ACC112 (cell line): Measurements from ENCODE around the gene CRKL.
A peak's percentile ranks its signal among the peaks of the same experiment; 100 is the strongest.

Experiments
- H2AFZ ChIP-seq: fragments of 200-600 bp; sonication (generic); one replicate; pipeline ENCODE4 v1.6.0; 2017; ENCODE audit warnings: antibody characterized with exemption, low read length; ENCODE audit not compliant: unreplicated experiment
- H3K27ac ChIP-seq: fragments of 200-600 bp; sonication (generic); 2 replicates; pipeline ENCODE4 v1.5.1; 2014; ENCODE audit warnings: low read depth, mild to moderate bottlenecking, antibody characterized with exemption, low read length, moderate library complexity
- H3K27me3 ChIP-seq: fragments of 200-600 bp; sonication (generic); 2 replicates; pipeline ENCODE4 v1.6.1; 2014; ENCODE audit warnings: mild to moderate bottlenecking, antibody characterized with exemption, low read length, moderate library complexity, mixed read lengths; ENCODE audit not compliant: insufficient read depth
- H3K36me3 ChIP-seq: fragments of 200-600 bp; sonication (generic); 2 replicates; pipeline ENCODE4 v1.6.1; 2016; ENCODE audit warnings: mild to moderate bottlenecking, antibody characterized with exemption, low read length, moderate library complexity, mixed read lengths; ENCODE audit not compliant: insufficient read depth
- H3K4me1 ChIP-seq: fragments of 200-600 bp; sonication (generic); one replicate; pipeline ENCODE4 v1.6.1; 2016; ENCODE audit warnings: low read length, mixed read lengths; ENCODE audit not compliant: insufficient read depth, unreplicated experiment, control insufficient read depth
- H3K4me3 ChIP-seq: fragments of 200-600 bp; sonication (generic); 2 replicates; pipeline ENCODE4 v1.5.1; 2014; ENCODE audit warnings: mild to moderate bottlenecking, low read depth, low read length
- H3K79me2 ChIP-seq: fragments of 200-600 bp; sonication (generic); one replicate; pipeline ENCODE4 v1.6.0; 2016; ENCODE audit warnings: low read length; ENCODE audit not compliant: control insufficient read depth, unreplicated experiment, insufficient read depth

CRKL gene

DNA sequence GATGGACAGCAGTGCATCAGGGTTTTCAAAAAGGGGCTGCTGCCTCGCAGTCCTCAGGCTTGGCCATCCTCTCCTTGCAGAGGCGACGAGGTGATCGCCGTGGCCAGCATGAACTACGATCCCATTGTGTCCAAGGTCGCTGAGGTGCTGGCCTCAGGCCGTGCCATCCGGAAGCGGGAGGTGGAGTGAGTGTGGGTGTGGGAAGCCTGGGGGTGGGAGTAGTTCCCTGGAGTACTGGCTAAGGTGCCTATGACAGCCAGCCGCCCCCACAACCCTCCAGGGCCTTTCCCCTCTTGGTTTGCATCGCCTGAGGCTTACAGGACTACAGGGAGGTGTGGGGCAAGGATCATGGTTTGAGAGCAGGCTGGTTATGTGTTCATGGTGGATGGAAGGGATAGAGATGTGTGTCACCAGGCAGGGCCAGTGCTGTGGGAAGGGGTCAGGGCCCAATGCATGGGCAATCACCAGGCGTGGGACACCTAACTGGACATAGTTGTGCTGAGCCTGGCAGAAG, 62.8 kb downstream of the CRKL start:
- Histone ChIP-seq H3K36me3 (no peaks in the 10 kb centered on the region), H2AFZ (no peak overlapping the region), H3K4me3 (peak overlapping the region; percentile 67), H3K27ac (no peak overlapping the region), H3K4me1 (peaks cover 9% of the 10 kb centered on the region), H3K79me2 (peaks cover 14% of the 10 kb centered on the region), H3K27me3 (no peaks in the 10 kb centered on the region)

DNA sequence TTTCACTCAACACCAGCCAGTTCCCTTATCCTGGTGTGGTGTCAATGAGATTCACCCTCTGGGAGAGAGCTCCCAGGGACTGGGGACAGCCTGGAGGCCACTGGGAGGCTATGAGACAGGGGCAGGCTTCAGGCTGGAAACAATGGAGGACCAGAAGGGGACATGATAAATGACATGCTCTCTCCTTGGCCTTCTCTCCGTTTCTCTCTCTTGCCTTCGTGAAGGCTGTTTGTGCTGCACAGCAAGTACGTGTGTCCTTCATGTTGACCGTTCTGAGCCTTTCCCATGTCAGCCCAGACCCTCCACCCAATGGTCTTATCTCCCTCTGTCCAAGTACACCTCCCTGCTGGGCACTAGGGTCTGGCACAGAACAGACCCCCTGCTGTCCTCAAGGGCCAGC, 63.3 kb downstream of the CRKL start:
- no peak overlapping the region for H3K27ac ChIP-seq
- no peaks in the 10 kb centered on the region for H3K27me3 ChIP-seq
- H3K36me3 ChIP-seq, result no peaks in the 10 kb centered on the region
- H2AFZ ChIP-seq, result no peak overlapping the region
- no peak overlapping the region for H3K4me3 ChIP-seq
- H3K79me2 ChIP-seq, result peaks cover 14% of the 10 kb centered on the region
- H3K4me1 ChIP-seq, result peaks cover 9% of the 10 kb centered on the region

DNA sequence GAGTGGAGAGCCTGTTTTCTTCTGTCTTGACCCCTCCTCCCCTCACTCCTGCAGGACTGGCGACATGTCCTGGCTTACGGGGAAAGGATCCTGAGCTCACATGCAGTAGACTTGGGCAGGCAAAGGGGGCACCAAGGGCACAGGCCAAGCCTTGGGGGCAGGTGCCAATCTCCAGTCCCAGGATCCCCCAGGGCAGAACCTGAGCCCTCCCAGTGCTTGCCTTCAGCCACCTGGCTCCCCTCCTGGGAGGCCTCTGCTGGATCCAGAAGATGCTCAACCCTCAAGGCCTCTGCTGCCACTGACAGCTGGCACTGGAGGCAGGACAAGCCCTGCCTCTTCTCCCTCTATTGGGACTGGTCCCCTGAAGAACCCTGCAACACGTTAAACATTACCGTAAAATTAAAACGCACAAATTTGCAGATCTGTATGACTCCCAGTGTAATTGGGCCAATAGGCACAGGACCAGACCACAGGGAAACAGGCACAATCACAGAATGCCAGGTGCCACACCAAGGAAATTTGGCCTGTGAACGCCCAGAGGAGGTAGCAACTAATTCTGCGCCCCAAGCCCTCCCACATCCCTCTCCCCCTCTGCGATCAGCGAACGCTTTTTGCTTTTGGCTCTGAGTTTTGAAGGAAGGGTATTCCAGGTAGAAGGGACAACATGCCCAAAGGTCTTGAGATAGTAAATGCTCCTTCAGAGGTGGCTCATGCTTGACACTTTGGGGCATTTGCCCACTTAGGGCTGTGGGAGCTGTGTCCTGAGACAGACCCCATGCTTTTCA, 63.9 kb downstream of the CRKL start:
- H3K79me2 ChIP-seq, result peaks cover 14% of the 10 kb centered on the region
- H2AFZ ChIP-seq, result peak overlapping the region; percentile 57
- peak overlapping the region; percentile 98 for H3K4me3 ChIP-seq
- no peaks in the 10 kb centered on the region for H3K27me3 ChIP-seq
- no peaks in the 10 kb centered on the region for H3K36me3 ChIP-seq
- peak overlapping the region; percentile 50 for H3K27ac ChIP-seq
- peaks cover 9% of the 10 kb centered on the region for H3K4me1 ChIP-seq

DNA sequence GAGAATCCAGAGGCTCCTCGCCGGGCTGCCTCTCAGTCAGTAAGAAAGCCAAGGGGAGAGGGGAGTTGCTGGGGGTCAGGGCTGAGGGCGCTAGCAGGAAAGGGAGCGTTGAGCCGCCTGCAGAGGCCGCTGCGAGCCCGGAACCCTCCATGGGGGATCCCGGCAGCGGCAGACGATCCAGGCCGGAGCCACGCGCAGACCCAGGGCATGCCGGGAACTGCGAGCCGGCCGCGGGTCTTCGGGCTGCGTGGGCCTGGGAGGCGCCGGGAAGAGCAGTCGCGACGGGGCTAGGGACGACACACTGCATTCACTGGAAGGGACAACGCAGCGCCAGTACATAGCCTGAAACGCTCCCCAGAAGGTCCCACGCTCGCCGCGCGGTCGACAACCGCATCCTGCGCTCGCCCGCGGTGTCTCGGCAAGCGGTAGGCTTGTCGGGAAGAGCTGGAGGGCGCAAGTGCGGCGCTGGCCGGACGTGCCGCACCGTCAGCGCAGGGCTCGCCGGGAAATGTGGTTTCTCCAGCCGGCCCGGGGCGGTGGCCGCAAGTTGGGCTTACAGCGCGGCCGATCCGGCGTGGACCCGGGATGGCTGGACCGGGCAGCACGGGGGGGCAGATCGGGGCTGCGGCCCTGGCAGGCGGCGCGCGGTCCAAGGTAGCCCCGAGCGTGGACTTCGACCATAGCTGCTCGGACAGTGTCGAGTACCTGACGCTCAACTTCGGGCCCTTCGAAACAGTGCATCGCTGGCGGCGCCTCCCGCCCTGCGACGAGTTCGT, 64.8 kb downstream of the CRKL start, which contains the start of gene LZTR1:
Gene LZTR1, plus strand, starts transcription at position 511 of the 776 bp plus-strand sequence. Its CDS starts 75 bp downstream, at position 586.
- peaks cover 9% of the 10 kb centered on the region for H3K4me1 ChIP-seq
- peak within 1 kb of the TSS; percentile 68 for H2AFZ ChIP-seq
- H3K4me3 ChIP-seq, result peak within 1 kb of the TSS; percentile 98
- peaks cover 14% of the 10 kb centered on the region for H3K79me2 ChIP-seq
- no peaks in the 10 kb centered on the region for H3K27me3 ChIP-seq
- H3K36me3 ChIP-seq, result no peaks in the 10 kb centered on the region
- H3K27ac ChIP-seq, result peak within 1 kb of the TSS; percentile 50

DNA sequence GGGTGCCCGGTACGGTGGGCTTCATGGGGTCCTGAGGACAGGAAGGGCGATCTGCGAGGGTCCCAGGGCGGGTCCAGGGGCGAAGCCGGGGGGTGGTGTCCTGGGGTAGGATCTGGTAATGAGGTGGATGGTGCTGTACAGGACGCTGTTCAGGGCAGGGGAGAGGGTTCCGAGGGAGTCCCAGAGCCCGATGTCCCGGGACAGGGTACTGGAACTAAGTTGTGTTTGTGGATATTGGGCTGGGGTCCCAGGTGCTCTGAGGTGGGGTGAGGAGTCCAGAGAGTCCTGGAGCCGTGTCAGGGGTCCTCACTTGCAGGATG, 65.3 kb downstream of the CRKL start:
- H3K27me3 ChIP-seq, result no peaks in the 10 kb centered on the region
- H3K4me1 ChIP-seq, result peaks cover 9% of the 10 kb centered on the region
- no peaks in the 10 kb centered on the region for H3K36me3 ChIP-seq
- no peak overlapping the region; the same call in 1 of the 2 replicates for H3K27ac ChIP-seq
- H3K4me3 ChIP-seq, result peak overlapping the region; percentile 98
- peak overlapping the region; percentile 68 for H2AFZ ChIP-seq
- peaks cover 14% of the 10 kb centered on the region for H3K79me2 ChIP-seq

DNA sequence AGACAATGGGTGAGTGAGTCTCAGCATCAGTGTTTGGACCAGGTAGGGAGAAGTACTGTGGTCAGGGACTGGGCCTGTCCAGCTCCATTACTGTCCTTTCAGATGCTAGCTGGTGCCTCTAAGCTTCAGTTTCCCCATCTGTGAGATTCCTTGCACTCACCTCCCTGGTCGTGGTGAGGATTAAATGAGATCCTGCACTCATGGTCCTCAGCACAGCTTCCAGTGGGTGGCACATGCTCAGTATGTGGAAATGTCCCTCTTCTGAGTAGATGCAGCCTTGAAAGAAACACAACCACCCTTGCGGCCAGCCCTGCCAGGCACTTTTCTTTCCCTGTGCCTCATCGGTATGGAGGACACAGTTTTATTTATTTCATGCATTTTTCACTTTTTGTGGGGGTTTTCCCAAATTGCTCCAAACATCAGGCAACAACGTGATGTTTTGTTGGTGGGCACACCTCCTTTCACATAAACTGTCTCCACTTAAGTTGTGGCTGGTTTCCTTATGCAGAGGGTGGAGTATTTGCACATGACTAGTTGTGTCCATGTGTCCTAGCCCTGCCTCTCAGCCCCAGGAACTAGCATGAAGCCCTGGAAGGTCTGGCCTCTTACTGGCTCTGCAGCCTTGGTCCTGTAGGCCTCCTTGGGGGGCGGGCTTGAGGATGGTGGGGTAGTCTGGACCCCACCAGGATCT, 66.0 kb downstream of the CRKL start:
- Histone ChIP-seq H3K27ac (no peak overlapping the region), H3K4me3 (peak overlapping the region; percentile 98), H3K27me3 (no peaks in the 10 kb centered on the region), H3K4me1 (peaks cover 9% of the 10 kb centered on the region), H3K79me2 (peaks cover 14% of the 10 kb centered on the region), H3K36me3 (no peaks in the 10 kb centered on the region), H2AFZ (no peak overlapping the region)

DNA sequence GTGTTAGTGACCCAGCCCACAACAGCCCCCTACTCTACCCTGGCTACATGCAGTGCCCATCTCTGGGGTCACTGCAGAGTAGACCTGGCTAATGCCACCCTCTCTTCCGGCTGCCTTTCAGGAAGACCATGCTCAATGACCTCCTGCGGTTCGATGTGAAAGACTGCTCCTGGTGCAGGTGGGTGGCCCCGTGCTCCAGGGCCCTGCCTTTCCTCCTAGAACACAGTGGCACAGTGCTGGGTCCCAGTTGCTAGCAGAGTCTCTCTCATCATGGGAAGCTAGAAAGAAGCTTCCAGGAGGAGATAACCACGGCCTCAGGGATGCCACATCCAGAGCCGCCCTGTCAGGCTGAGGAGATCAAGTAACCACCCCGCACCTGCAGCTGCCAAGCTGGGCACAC, 68.5 kb downstream of the CRKL start:
- Histone ChIP-seq H3K79me2 (peaks cover 14% of the 10 kb centered on the region), H3K4me3 (no peak overlapping the region), H3K4me1 (peaks cover 9% of the 10 kb centered on the region), H3K27ac (no peak overlapping the region), H3K27me3 (no peaks in the 10 kb centered on the region), H2AFZ (no peak overlapping the region), H3K36me3 (no peaks in the 10 kb centered on the region)

DNA sequence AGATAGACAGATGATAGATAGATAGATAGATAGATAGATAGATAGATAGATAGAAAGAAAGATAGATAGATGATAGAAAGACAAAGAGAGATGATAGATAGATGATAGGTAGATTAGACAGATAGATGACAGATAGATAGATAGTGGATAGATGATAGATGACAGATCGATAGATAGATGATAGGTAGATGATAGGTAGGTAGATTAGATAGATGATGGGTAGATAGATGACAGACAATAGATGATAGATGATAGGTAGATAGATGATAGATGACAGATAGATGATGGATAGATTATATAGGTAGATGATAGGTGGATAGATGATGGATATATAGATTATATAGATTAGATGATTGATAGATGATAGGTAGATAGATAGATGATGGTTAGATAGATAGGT, 69.2 kb downstream of the CRKL start:
- peaks cover 14% of the 10 kb centered on the region for H3K79me2 ChIP-seq
- H3K27ac ChIP-seq, result no peak overlapping the region
- no peak overlapping the region for H3K4me3 ChIP-seq
- H3K36me3 ChIP-seq, result no peaks in the 10 kb centered on the region
- no peak overlapping the region for H2AFZ ChIP-seq
- H3K4me1 ChIP-seq, result peaks cover 9% of the 10 kb centered on the region
- no peaks in the 10 kb centered on the region for H3K27me3 ChIP-seq

DNA sequence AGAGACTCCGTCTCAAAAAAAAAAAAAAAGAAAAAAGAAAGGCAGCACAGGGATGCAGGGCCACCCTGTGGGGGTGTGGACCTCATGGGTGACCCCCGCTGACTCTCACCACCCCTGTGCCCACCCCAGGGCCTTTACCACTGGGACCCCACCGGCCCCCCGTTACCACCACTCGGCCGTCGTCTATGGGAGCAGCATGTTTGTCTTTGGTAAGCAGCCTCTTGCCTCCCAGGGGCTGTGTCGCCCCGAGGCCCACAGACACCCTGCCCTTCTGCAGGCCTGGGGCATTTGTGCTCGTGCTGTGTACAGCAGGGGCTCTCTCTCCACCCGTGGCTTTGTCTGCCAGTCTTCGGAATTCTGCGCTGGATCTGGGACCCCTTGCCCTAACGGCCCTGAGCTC, 70.2 kb downstream of the CRKL start:
- no peaks in the 10 kb centered on the region for H3K27me3 ChIP-seq
- H3K27ac ChIP-seq, result no peak overlapping the region
- no peak overlapping the region for H3K4me3 ChIP-seq
- peaks cover 9% of the 10 kb centered on the region for H3K4me1 ChIP-seq
- H2AFZ ChIP-seq, result no peak overlapping the region
- no peaks in the 10 kb centered on the region for H3K36me3 ChIP-seq
- H3K79me2 ChIP-seq, result peaks cover 12% of the 10 kb centered on the region

DNA sequence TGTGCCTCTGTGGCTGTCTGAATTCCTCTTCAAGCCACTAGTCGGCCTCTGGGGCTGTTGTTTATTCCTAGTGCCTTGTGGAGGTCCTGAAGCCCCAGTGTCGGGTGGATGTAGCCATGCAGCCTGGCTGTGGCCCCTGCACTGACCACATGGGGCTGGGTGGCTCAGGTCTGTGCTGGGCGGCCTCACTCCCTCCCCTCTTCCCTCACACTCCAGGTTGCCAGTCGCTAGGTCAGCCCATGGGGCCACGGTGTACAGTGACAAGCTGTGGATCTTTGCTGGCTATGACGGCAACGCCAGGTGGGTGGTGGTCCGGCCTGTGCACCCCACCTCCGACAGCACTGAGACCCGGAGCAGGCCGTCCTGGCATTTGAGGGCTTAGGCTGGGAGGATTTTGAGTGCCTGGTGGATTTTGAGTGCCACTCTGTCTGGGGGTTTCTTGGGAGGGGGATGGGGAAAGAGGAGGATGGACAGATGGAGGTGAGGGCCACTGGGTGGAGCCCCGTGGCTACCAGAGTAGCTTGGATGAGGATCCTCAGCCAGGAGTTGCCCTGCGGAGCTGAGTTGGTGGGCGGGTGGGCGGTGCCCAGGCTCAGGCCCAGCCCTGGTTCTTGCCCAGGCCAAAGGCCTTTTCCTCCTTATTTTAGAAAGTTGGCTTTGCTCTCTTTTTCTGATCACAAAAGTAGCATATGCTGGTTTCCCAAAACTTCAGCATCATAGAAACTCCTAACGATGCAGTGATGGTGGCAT, 71.5 kb downstream of the CRKL start:
- Histone ChIP-seq H3K79me2 (no peaks in the 10 kb centered on the region), H3K4me3 (no peak overlapping the region), H3K27ac (no peak overlapping the region), H2AFZ (no peak overlapping the region), H3K36me3 (no peaks in the 10 kb centered on the region), H3K4me1 (no peaks in the 10 kb centered on the region), H3K27me3 (no peaks in the 10 kb centered on the region)
